Activated T-helper 1 cell treated with anti-CD3 and anti-CD28 coated beads, Interleukin-2, amount 50 U/mL, for 16 hours (primary cell): Measurements from ENCODE around the gene SH3RF3.

Experiments
- DNase-seq, 2 donors: peaks; one replicate each; pipeline ENCODE4 v3.0.0-alpha.2; 2020; ENCODE audit warnings: low read depth in 1 of 2, low spot score in 1 of 2

SH3RF3 gene

DNA sequence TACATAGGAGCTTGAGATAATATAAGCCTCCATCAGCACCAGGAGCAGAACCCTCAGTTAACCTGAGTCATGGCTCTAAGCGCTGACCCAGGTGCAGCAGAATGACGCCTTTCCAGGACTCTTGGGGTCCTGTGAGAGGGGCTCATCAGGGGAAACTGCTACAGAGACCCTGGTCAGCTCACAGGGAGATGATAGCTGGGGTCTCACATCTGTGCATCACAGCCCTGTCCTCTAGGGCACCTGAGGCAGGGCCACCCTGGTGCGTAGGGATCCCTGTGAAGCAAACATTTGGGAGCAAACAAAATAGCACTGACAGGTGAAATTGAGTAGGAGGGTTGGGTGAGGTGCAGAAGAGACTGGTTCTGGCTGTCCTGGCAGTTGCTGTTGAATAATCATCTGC is 219.2 kb downstream of the SH3RF3 start:
- DNase-seq: no peak

- DNase-seq: no peak
Measured at GRCh38 chr2:109348671-109349502, 219.9 kb downstream of the SH3RF3 start.

- DNase-seq: no peak
Measured at GRCh38 chr2:109349503-109350465, 220.8 kb downstream of the SH3RF3 start.

GRCh38 chr2:109350526-109350925 is 221.5 kb downstream of the SH3RF3 start:
- no peak for DNase-seq

GRCh38 chr2:109351164-109351756 is 222.3 kb downstream of the SH3RF3 start:
- DNase-seq: no peak

DNA sequence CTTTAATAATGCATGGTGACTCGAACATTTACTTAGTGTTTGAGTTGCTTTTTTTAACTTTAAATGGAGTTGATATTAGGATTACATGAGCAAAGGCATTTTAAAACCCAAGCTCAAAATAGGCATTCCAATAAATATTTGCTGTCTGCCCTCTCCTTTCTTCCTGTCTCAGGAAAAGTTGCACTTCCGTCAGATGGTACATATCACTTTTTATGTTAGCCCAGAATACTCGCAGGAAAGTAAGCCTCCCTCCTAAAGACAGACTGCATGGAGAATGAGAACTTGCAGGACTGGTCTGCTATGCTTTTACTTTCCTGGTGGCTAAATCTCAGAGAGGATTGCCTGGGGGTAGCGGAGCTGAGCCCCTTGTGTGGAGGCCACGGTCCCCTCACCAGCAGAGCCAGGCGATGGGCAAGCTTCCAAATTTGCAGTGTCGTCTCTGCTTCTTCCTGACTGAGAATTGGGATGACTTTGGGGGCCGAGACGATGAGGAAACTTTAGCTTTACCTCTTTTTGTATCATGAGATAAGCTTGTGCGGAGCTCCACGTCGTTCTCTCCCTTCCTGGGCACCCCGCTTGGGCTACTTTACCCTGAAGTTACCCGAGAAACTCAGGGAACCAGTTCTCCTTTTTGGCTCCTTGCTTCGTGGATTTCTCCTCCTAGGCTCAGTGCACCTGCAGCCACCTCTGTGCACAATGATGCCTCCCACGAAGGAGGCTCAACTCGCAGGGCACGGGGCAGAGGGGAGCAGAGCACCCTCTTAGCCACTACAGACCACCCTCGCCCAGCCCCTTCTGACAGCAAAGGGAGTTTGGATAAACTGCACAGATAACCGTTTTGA is 223.3 kb downstream of the SH3RF3 start:
- DNase-seq: no peak

DNA sequence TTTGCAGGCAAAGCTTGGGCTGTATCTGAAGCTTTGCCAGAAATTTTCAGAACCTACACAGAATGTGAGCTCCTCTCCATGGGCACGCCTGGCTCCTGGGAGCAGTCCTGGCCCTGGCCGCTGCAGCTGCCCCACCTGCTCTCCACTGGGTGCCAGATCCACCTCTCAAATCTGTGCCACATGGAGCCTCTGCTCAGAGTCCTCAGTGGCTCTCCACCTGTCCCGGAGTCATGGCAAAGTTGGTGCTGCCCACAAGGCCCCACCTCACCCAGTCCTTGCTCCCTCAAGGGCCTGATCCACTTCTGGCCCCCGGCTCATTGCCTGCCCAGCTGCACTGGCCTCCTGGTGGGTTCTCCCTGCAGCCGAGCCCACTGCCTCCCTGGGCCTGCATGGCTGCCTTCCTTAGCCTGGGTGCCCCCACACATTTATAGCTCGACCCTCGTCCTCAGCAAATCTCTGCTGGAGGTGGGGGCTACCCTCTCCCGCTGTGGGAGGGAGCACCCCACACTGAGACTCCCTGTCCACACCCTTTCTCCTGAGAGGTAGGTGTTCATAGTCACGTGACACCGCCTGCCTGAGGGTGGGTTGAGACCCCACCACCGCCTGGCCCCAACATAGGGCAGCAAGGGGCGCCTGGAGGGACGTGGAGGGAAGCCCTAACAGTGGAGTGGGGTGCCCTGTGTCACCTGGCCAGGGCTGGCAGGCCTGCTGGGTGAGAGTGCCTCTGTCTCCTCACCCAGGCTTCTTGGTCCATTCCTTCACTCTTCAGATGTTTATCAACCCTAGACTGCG is 224.1 kb downstream of the SH3RF3 start:
- no peak for DNase-seq

DNA sequence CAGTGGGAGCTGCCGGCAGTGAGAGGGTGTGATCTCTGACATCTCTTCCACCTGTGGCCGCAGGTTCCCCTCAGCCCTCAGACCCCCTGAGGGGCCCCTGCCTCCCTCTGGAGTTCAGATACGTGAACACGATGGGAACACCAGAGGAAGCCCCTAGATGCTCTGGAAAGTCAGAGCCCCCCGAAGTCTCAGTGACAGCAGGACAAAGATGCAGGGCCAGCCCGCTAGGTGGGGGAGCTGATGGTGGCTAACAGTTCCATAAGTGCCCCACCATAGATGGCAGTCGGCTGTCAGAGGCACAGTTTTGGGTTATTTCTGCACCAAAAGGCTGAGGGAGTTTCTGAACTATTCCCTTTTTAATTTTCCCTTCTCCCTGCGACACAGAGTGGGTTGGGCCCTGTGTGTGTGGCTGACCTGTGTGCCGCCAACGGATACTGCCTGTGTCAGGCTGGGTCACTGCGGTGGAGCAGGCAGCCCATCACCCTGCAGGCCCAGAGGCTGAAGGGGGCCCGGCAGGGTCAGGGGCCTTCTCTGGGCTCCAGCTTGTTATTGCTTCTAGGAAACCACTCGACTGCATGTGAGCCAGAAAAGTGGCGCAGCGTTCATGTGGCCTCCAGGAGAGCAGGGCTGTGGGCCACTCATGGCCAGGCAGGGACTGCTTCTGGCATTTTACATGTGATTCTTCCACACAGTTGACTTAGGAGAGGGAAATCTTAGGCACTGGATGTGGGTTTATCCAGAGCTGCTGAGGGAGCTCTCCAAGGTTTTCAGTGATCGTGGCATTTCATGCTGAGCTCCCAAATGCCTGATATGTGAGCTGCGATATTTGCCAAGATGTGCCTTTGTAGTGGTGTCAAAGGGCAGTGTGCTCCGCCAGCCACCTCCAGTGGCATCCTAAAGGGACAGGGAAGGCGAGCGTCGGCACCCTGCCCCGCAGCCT is 225.1 kb downstream of the SH3RF3 start:
- no peak for DNase-seq

- DNase-seq: no peak
Measured at GRCh38 chr2:109355192-109355843, 226.3 kb downstream of the SH3RF3 start.

DNA sequence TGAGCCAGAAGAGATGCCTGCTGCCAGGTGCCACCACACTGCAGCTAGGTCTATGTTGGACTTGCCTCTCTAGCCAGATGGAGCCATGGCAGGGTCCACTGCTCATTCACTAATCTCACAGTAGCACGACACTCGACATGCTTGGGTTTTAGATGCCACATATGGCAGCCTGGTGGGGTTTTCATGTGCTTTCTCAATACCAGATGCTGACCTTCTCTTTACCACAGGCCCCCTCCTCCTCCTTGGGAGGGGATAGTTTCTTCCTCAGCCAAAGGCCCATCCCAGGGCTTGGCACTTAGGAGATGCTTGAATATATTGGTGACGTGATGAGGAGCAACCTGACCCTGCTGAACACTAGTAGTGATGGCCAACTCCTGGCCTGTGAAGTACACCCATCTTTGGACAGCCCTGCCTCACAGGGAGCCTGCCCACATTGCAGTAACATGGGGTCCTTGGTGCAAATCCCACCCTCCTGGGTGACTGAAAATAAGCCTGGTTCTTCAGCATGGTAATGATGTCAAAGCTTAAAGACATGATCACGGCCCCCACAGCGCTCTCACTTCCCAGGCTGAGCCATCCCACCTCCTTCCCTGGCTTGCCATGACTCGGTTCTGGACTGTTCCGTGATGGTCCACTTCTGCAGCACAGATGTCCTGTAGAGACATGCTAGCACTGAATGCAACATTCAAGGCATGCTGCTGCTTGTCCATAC is 227.5 kb downstream of the SH3RF3 start:
- DNase-seq: no peak

DNA sequence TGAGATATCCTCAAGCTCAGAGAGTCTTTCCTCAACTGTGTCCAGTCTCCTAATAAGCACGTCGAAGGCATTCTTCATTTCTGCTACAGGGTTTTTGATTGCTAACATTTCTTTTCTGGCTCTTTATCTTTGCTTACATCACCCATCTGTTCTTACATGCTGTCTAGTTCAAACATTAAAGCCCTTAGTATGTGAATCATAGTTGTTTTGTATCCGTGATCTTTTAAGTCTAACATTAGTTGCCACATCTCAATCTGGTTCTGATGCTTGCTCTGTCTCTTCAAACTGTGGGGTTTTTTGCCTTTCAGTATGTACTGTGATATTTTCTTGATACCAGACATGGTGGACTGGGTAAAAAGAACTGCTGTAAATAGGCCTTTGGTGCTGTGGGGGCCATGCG is 235.2 kb downstream of the SH3RF3 start:
- DNase-seq: no peak

GRCh38 chr2:109365131-109365530 is 236.1 kb downstream of the SH3RF3 start:
- no peak for DNase-seq

DNA sequence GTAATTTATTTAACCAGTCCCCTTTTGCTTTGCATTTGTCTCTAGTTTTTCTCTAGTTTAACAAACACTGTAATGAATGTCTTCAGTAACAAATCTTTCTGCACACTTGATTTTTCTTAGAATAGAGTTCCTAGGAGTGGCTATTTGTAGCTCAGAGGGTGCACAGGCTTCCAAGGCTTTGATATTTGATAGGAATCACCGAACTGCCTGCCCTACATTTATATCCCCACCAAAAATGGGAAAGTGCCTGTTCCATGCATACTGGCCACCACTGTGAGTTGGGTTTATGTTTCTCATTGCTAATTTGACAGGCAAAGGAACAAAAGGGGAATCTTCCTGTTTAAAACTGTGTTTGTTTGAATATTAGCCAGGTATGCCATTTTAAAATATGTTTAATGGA is 238.7 kb downstream of the SH3RF3 start:
- DNase-seq: no peak

DNA sequence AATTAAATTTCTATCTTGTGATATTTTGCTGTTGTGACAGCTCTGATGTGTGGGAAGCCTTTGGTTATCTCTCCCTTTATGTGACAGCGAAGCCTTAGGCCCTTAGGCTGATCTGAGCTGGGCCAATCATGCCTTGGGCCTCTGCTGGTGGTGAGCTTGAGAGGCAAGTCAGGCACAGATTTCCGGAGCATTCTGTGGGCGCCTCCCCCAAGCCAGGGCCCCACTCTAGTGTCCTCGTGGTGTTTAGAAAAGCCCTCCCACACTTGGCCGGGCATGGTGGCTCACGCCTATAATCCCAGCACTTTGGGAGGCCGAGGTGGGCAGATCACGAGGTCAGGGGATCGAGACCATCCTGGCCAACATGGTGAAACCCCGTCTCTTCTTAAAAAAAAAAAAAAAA is 239.8 kb downstream of the SH3RF3 start:
- no peak for DNase-seq

- no peak for DNase-seq
Measured at GRCh38 chr2:109369671-109370191, 240.7 kb downstream of the SH3RF3 start.

DNA sequence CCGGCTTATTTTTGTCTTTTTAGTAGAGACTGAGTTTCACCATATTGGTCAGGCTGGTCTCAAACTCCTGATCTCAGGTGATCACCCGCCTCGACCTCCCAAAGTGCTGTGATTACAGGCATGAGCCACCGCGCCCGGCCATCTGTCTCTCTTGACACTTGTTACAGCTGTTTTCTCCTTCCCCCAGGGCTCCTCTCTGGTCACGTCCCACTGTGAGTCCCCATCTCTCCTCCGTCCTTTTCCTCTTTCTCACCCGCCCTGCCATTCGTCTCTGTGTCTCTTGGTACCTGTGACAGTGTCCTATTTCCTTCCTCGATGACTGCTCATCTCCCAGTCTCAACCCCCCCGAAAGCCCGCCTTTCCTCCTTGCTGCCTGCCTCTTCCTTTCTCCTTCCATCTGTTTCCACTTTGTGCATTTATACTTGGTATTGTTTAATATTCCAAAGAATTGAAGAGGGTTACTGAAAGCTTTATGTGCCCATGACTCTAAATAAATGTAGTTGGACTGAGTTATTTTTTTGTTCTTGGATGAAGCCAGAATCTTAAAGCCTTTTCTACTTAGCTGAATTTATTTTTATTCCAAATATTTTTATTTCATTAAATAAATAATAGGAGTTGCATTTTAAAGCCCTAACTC is 241.5 kb downstream of the SH3RF3 start:
- DNase-seq: no peak
